ENCODE data around the gene LCORL.

DNA sequence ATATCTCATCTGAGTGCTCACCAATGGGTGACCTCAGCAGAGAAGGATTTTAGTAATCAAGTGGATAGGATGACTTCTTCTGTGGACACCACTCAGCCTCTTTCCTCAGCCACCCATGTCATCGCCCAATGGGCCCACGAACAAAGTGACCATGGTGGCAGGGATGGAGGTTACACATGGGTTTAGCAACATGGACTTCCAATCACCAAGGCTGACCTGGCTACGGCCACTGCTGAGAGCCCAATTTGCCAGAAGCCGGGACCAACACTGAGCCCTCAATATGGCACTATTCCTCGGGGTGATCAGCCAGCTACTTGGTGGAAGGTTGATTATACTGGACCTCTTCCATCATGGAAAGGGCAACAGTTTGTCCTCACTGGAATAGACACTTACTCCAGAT is 97.4 kb downstream of the LCORL start:
- TF ChIP-seq, protein P1, sequence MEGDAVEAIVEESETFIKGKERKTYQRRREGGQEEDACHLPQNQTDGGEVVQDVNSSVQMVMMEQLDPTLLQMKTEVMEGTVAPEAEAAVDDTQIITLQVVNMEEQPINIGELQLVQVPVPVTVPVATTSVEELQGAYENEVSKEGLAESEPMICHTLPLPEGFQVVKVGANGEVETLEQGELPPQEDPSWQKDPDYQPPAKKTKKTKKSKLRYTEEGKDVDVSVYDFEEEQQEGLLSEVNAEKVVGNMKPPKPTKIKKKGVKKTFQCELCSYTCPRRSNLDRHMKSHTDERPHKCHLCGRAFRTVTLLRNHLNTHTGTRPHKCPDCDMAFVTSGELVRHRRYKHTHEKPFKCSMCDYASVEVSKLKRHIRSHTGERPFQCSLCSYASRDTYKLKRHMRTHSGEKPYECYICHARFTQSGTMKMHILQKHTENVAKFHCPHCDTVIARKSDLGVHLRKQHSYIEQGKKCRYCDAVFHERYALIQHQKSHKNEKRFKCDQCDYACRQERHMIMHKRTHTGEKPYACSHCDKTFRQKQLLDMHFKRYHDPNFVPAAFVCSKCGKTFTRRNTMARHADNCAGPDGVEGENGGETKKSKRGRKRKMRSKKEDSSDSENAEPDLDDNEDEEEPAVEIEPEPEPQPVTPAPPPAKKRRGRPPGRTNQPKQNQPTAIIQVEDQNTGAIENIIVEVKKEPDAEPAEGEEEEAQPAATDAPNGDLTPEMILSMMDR (conservative IDR thresholded peaks at IDR 0.05; ENCODE audit: low read length): no peak
- TF ChIP-seq EZH2phosphoT487 (IDR thresholded peaks at IDR 0.05; ENCODE audit: borderline replicate concordance, low read depth, low read length): no peak

Measured in OCI-LY7 (cell line).